HG02763 (cell line): ENCODE measurements around the gene ENTR1.

Experiments used
- ATAC-seq: cut with Tn5 transposase; IDR thresholded peaks from one replicate; pipeline ENCODE4 v1.9.1; 2021; ENCODE audit warnings: mild to moderate bottlenecking, moderate library complexity; ENCODE audit not compliant: unreplicated experiment

Gene ENTR1

DNA sequence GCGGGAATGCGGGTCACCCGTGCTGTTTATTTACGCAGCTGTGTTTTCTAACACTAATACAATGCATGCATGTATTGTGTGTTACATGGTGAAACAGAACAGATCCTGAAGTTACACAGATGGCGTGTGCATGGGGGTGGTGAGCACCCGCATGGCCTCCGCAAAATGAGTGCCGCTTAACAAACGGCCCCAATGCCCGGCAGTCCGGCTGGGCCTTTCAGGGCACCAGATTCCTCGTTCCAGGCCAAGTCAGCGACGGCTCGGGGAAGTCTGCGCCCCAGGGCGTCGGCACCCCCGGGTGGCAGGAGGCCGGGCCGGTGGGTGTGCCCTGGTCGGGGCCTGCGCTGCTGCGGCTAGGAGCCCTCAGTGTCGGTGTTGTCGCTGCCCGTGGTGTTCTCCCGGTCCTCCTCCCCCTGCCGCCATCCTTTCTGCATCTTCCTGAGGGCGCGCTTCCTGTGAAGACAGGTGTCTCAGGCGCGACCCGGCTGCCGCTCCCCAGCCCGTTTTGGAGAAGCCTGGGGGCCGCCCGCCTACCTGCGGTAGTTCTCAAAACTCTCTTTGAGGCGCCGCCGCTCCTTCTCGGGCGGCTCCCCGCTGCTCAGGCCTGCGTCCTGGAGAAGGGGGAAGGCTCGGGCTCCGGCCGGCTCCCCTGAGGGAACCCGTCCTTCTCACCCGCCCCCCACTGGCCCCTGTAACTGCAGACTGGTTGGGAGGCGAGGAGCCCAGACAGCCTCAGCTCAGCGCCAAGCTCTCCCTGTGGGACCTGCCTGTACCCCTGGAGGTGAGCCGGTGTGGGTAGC is 46.3 kb downstream of the ENTR1 start:
- ATAC-seq: no peak

- peak; percentile 72 for ATAC-seq
These were observed 47.1 kb downstream of the ENTR1 start, which contains the start of gene DNLZ for GRCh38 chr9:136363106-136363948. DNLZ (minus strand) TSS chr9:136363744; CDS start chr9:136363714, 30 bp downstream.

DNA sequence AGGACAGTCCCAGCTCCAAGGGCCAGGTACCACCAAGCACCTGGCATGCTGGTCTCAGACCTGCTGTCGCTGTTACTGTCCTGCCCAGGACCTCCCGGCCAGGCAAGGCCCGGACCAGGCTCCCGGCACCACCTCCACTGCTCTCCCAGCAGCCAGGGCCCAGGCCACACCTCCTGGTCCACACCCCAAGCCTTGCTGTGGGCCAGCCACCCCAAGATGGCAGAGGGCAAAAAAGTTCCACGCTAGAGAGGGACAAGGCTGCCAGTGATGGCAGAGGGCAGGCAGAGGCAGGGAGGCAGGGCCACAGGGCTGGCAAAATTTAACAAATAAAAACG is 48.0 kb downstream of the ENTR1 start:
- no peak for ATAC-seq

DNA sequence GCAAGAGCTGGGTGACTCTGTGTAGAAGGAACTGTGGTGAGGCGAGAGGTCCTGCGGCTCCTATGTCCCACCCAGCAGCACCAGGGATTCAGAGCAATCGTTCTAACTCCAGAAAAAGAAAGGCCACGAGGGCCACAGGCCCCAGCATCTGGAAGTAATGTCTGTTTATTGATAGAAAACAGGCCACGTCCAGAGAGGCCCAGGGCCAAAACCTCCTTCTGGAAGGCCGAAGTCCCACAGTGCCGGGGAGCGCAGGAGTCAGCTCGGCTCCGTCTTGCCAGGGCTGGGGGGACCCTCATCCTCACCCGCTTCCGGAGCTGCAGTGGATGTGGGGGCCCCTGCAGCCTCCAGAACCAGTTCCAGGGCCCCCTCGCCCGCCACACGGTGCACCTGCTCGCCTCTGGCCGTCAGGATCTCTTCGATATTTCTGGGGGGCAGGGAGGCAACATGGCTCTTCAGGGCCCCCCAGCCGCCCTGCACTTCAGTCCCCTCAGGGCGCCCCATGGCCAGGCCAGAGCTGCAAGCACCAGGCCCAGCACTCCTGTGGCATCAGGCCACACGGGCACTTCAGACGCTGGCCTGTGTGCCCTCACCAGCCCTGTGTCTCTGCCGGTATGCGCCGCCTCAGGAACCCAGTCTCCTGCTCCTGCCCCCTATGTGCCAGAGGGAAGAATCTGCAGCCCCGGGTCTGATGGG is 48.5 kb downstream of the ENTR1 start:
- ATAC-seq: no peak

GRCh38 chr9:136361047-136361753 is 49.2 kb downstream of the ENTR1 start:
- ATAC-seq: no peak

DNA sequence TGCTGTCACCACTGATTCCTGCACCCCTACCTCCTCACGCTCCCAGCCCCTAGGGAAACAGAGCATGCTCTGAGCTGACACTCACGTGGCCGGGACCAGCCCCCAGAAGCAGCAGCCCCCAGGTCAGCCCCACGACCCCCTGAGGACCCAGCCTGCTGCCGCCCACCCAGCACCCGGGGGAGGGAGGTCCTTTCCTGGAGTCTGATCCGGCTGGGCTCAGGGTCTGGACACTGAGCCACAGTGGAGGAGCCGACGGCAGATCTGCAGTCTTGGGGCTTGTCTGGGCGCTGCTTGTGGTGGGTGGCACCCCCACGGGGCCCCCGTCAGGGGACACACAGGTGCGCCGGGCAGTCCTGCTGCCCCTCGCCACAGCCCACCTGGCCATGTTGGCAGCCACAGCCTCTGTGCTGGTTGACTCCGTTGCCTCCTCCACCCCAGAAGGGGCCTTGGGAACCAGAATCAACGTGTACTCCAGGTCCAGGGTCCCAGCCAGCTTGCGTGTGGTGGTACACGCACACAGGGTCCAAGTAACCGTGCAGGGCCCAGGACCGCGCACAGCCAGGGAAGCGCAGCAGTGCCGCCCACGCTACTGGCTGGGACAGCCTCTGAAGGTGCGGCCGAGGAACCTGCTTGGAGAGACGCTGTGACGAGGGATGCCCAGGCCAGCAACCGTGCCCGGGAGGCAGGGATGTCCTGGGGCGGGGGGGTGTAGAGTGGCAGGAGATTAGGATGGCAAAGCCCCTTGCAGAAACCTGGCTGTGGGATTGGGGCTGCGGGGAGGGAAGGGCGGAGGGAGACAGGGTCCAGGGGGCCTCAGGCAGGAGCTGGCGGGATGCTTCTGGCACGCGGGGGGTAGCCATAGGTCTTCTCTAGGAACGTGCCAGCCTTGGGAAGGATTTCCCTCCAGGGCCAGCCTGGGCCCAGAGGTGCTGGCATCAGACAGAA is 50.4 kb downstream of the ENTR1 start:
- ATAC-seq: no peak

GRCh38 chr9:136358888-136359287 is 51.5 kb downstream of the ENTR1 start:
- ATAC-seq: no peak

DNA sequence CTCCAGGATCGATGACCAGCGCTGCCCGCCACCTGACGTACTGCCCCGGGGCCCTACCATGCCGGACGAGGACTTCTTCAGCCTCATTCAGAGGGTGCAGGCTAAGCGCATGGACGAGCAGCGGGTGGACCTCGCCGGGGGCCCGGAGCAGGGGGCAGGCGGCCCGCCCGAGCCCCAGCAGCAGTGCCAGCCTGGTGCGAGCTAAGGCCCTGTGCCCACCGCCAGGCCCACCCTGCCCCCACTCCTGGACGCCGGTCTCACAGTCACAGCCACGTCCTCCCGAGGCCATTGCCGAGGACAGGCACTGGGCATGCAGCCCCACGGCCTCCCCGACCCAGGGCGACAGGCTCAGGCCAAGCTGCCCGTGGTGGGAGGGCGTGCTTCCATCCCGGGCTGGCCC is 52.4 kb downstream of the ENTR1 start:
- no peak for ATAC-seq

GRCh38 chr9:136357202-136357725 is 53.1 kb downstream of the ENTR1 start:
- no peak for ATAC-seq

GRCh38 chr9:136355616-136356557 is 54.5 kb downstream of the ENTR1 start:
- ATAC-seq: no peak

- ATAC-seq: no peak
These were observed 55.8 kb downstream of the ENTR1 start for GRCh38 chr9:136354592-136355085.

- no peak for ATAC-seq
These were observed 56.5 kb downstream of the ENTR1 start for GRCh38 chr9:136353757-136354488.

DNA sequence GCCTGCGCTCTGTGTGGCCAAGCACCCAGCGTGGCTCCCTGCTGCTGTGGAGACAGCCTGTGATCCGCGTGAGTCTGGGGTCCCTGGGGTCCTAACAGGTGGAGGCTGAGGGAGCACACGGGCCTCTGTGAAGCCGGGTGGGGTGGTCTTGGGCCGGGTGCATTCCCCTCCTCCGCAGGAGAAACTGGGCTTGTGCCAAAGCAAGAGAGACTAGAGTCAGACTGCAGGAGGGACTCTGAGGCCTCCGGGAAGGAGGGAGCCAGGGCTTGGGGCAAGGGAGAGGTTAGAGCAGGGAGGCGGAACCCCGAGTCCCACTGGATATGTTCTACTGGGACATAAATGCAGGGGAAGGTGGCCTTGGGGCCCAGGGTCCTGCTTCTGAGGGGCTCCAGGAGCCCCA is 57.3 kb downstream of the ENTR1 start:
- ATAC-seq: no peak

- ATAC-seq: no peak
These were observed 57.7 kb downstream of the ENTR1 start for GRCh38 chr9:136352682-136353081.
